GM23338 (cell line): Measurements from ENCODE around the gene REXO5. TPM values are rescaled to one million over a fixed set of nuclear protein-coding genes. Genes with fewer than 3 reads are reported as not detected.

Source experiments
- ATAC-seq: fragments of 200-7000 bp; cut with Tn5 transposase; 3 replicates; pipeline ENCODE4 v1.9.1; 2020
- DNase-seq: peaks from one replicate; pipeline ENCODE4 v3.0.0-alpha.2; 2015; ENCODE audit warnings: low spot score
- H2AFZ ChIP-seq: fragments of 200-600 bp; sonication (generic); 2 replicates; pipeline ENCODE4 v1.8.0; 2016; ENCODE audit warnings: antibody characterized with exemption, mild to moderate bottlenecking, moderate library complexity
- H3F3A ChIP-seq: fragments of 200-600 bp; sonication (generic); replicated peaks from 2 replicates; pipeline ENCODE4 v1.8.0; 2017; ENCODE audit warnings: antibody characterized with exemption, mixed run types, low read depth
- H3K27ac ChIP-seq: fragments of 200-600 bp; sonication (generic); 2 replicates; pipeline ENCODE4 v1.6.1; 2016; ENCODE audit warnings: low read depth
- H3K27me3 ChIP-seq: fragments of 200-600 bp; sonication (generic); 2 replicates; pipeline ENCODE4 v1.8.0; 2016; ENCODE audit warnings: mild to moderate bottlenecking, mixed run types, moderate library complexity; ENCODE audit not compliant: insufficient read depth
- H3K36me3 ChIP-seq: fragments of 200-600 bp; sonication (generic); 2 replicates; pipeline ENCODE4 v1.8.0; 2016; ENCODE audit warnings: mild to moderate bottlenecking; ENCODE audit not compliant: insufficient read depth
- H3K4me1 ChIP-seq: fragments of 200-600 bp; sonication (generic); 2 replicates; pipeline ENCODE4 v1.8.0; 2016; ENCODE audit warnings: mild to moderate bottlenecking, moderate library complexity; ENCODE audit not compliant: insufficient read depth
- H3K4me2 ChIP-seq: fragments of 200-600 bp; sonication (generic); 2 replicates; pipeline ENCODE4 v1.7.1; 2017; ENCODE audit warnings: mixed run types
- H3K4me3 ChIP-seq: fragments of 200-600 bp; sonication (generic); 2 replicates; pipeline ENCODE4 v1.6.1; 2016; ENCODE audit warnings: mixed run types
- H3K79me2 ChIP-seq: fragments of 200-600 bp; sonication (generic); replicated peaks from 2 replicates; pipeline ENCODE4 v1.8.0; 2017; ENCODE audit warnings: mild to moderate bottlenecking; ENCODE audit not compliant: insufficient read depth
- H3K9me2 ChIP-seq: fragments of 200-600 bp; sonication (generic); 2 replicates; pipeline ENCODE4 v1.8.0; 2017; ENCODE audit not compliant: insufficient read depth
- H4K20me1 ChIP-seq: fragments of 200-600 bp; sonication (generic); replicated peaks from 2 replicates; pipeline ENCODE4 v1.8.0; 2017; ENCODE audit warnings: mild to moderate bottlenecking; ENCODE audit not compliant: insufficient read depth
- H3K27ac Mint-ChIP-seq: 2 replicates; pipeline ENCODE4 v1.8.0; 2020; ENCODE audit warnings: inconsistent platforms, mild to moderate bottlenecking, moderate library complexity, mixed read lengths
- H3K27me3 Mint-ChIP-seq: 3 replicates; pipeline ENCODE4 v1.8.0; 2022; ENCODE audit warnings: low read depth, mild to moderate bottlenecking, moderate library complexity, mixed read lengths, inconsistent platforms; ENCODE audit not compliant: insufficient read depth, poor library complexity
- H3K36me3 Mint-ChIP-seq: 3 replicates; pipeline ENCODE4 v1.8.0; 2021; ENCODE audit warnings: low read depth, mild to moderate bottlenecking, inconsistent platforms, moderate library complexity, mixed read lengths
- H3K4me1 Mint-ChIP-seq: 3 replicates; pipeline ENCODE4 v1.8.0; 2020; ENCODE audit warnings: mild to moderate bottlenecking, inconsistent platforms, mixed read lengths
- H3K4me3 Mint-ChIP-seq: 3 replicates; pipeline ENCODE4 v1.8.0; 2021; ENCODE audit warnings: moderate library complexity, mild to moderate bottlenecking, inconsistent platforms, mixed read lengths
- H3K9me3 Mint-ChIP-seq: 3 replicates; pipeline ENCODE4 v1.8.0; 2020; ENCODE audit warnings: moderate library complexity, mild to moderate bottlenecking, inconsistent platforms, mixed read lengths
- CREB1 ChIP-seq: fragments of 250-450 bp; sonication (Bioruptor Pico); IDR thresholded peaks from 2 replicates; pipeline ENCODE4 v1.5.0; 2020; ENCODE audit warnings: low read depth, mild to moderate bottlenecking, moderate library complexity
- CTCF ChIP-seq, 2 experiments: fragments of 200-600 bp in 1 of 2; sonication (generic) in 1 of 2; conservative IDR thresholded peaks; 2 replicates each; pipeline versions ENCODE4 v1.5.1 to v1.6.1; 2016 to 2017; ENCODE audit warnings: antibody characterized with exemption in 2 of 2, low read depth in 2 of 2, mild to moderate bottlenecking in 2 of 2, moderate library complexity in 1 of 2
- EZH2 ChIP-seq: fragments of 200-600 bp; sonication (generic); IDR thresholded peaks from one replicate; pipeline ENCODE4 v1.8.0; 2017; ENCODE audit warnings: antibody characterized with exemption, mild to moderate bottlenecking, low read depth; ENCODE audit not compliant: unreplicated experiment
- EZH2phosphoT487 ChIP-seq: fragments of 200-600 bp; sonication (generic); IDR thresholded peaks from one replicate; pipeline ENCODE4 v1.8.1; 2018; ENCODE audit warnings: antibody characterized with exemption; ENCODE audit not compliant: unreplicated experiment
- JUNB ChIP-seq: IDR thresholded peaks from one replicate; pipeline ENCODE4 v1.6.1; 2016; ENCODE audit warnings: antibody characterized with exemption; ENCODE audit not compliant: unreplicated experiment
- NANOG ChIP-seq: IDR thresholded peaks from 2 replicates; pipeline ENCODE4 v1.6.1; 2016; ENCODE audit warnings: antibody characterized with exemption, borderline replicate concordance
- POLR2AphosphoS5 ChIP-seq: IDR thresholded peaks from 2 replicates; pipeline ENCODE4 v1.6.1; 2016; ENCODE audit warnings: antibody characterized with exemption, low read depth
- REST ChIP-seq: IDR thresholded peaks from one replicate; pipeline ENCODE4 v1.6.1; 2018; ENCODE audit warnings: antibody characterized with exemption; ENCODE audit not compliant: unreplicated experiment
- STAT1 ChIP-seq: IDR thresholded peaks from one replicate; pipeline ENCODE4 v1.6.1; 2016; ENCODE audit warnings: antibody characterized with exemption; ENCODE audit not compliant: unreplicated experiment
- ZNF114 ChIP-seq: fragments of 250-450 bp; sonication (Bioruptor Pico); IDR thresholded peaks from 2 replicates; pipeline ENCODE4 v1.5.0; 2020; ENCODE audit warnings: mild to moderate bottlenecking, moderate library complexity
- ZNF331 ChIP-seq: fragments of 250-450 bp; sonication (Bioruptor Pico); IDR thresholded peaks from 2 replicates; pipeline ENCODE4 v1.5.0; 2020; ENCODE audit warnings: low read depth, mild to moderate bottlenecking, moderate library complexity
- ZNF462 ChIP-seq: fragments of 250-450 bp; sonication (Bioruptor Pico); IDR thresholded peaks from 2 replicates; pipeline ENCODE4 v1.5.0; 2020; ENCODE audit warnings: mild to moderate bottlenecking, moderate library complexity
- polyA plus RNA-seq: library from polyadenylated mRNA; unstranded; fragments of >200 nt; fragmentation: Nextera tagmentation; extraction: Ambion mirVana; gene quantifications from 2 replicates; pipeline ENCODE4 v1.2.1, GENCODE V29; 2016
- total RNA-seq: library from RNA; depleted of rRNA; stranded (reverse); fragments of >200 nt; shearing (Covaris generic); gene quantifications from 2 replicates; pipeline ENCODE4 v1.2.3, GENCODE V29; 2014

Gene REXO5
- total and polyA plus RNA-seq, 2 experiments from 2014 or later, result 6.5 to 6.9 TPM

GRCh38 chr16:20850981-20851380, 44.7 kb downstream of the REXO5 start (continued):
- TF ChIP-seq REST, result no peak
- TF ChIP-seq STAT1, result no peak
- TF ChIP-seq CREB1 (CRISPR knock-in tag), result no peak
- TF ChIP-seq ZNF331 (CRISPR knock-in tag), result no peak
- TF ChIP-seq JUNB, result no peak

GRCh38 chr16:20851601-20852000, 45.3 kb downstream of the REXO5 start:
- Mint-ChIP-seq H3K9me3 (no peaks in the 10 kb centered on the region), H3K4me3 (no peak overlapping the region), H3K27me3 (peaks cover 2% of the 10 kb centered on the region), H3K27ac (no peak overlapping the region), H3K4me1 (peaks cover 7% of the 10 kb centered on the region), H3K36me3 (peaks cover 3% of the 10 kb centered on the region; the same call in 2 of the 3 replicates)
- Histone ChIP-seq H3K79me2 (0 out of 2 replicates have a peak, but pooled peaks cover 8% of the 10 kb centered on the region), H2AFZ (no peak overlapping the region), H4K20me1 (no peaks in the 10 kb centered on the region), H3K27ac (peak overlapping the region; percentile 42; the same call in 1 of the 2 replicates), H3K4me1 (peaks cover 4% of the 10 kb centered on the region), H3K4me3 (no peak overlapping the region), H3K36me3 (no peaks in the 10 kb centered on the region), H3K27me3 (no peaks in the 10 kb centered on the region), H3F3A (no peaks in the 10 kb centered on the region), H3K4me2 (no peak overlapping the region), H3K9me2 (no peaks in the 10 kb centered on the region)
- ATAC-seq (no peak), DNase-seq (no peak)
- TF ChIP-seq NANOG, result no peak
- no peak for TF ChIP-seq STAT1
- no peak for TF ChIP-seq CTCF (conservative IDR thresholded peaks at IDR 0.05; ENCODE audit: low read depth in 2 of 2)
- TF ChIP-seq JUNB, result no peak
- TF ChIP-seq ZNF114 (CRISPR knock-in tag), result no peak
- TF ChIP-seq ZNF462 (CRISPR knock-in tag), result no peak
- no peak for TF ChIP-seq POLR2AphosphoS5
- no peak for TF ChIP-seq EZH2phosphoT487
- no peak for TF ChIP-seq ZNF331 (CRISPR knock-in tag)
- no peak for TF ChIP-seq CREB1 (CRISPR knock-in tag)
- no peak for TF ChIP-seq EZH2
